DND-41 (cell line): ENCODE results near the gene PMAIP1.

Experiments
- ATAC-seq: fragments of 200-7000 bp; cut with Tn5 transposase; 3 replicates; pipeline ENCODE4 v1.9.1; 2021; ENCODE audit warnings: low read depth; ENCODE audit not compliant: insufficient read depth
- DNase-seq: peaks from one replicate; pipeline ENCODE4 v3.0.0-alpha.2; 2020
- H2AFZ ChIP-seq: 2 replicates; pipeline ENCODE4 v1.6.0; 2012; ENCODE audit warnings: low read depth, low read length
- H3K27ac ChIP-seq: 2 replicates; pipeline ENCODE4 v1.5.1; 2012; ENCODE audit warnings: low read length, inconsistent platforms
- H3K27me3 ChIP-seq: fragments of 200-600 bp; sonication (generic); 2 replicates; pipeline ENCODE4 v1.6.0; 2012; ENCODE audit warnings: low read length, mild to moderate bottlenecking, inconsistent platforms; ENCODE audit not compliant: insufficient read depth, poor library complexity
- H3K36me3 ChIP-seq: 2 replicates; pipeline ENCODE4 v1.5.1; 2012; ENCODE audit warnings: low read length, inconsistent platforms; ENCODE audit not compliant: insufficient read depth
- H3K4me1 ChIP-seq: 2 replicates; pipeline ENCODE4 v1.5.1; 2012; ENCODE audit warnings: mild to moderate bottlenecking, low read length; ENCODE audit not compliant: insufficient read depth
- H3K4me2 ChIP-seq: 2 replicates; pipeline ENCODE4 v1.6.0; 2012; ENCODE audit warnings: mild to moderate bottlenecking, moderate library complexity, low read length, inconsistent platforms; ENCODE audit not compliant: insufficient read depth
- H3K4me3 ChIP-seq, 2 experiments: fragments of 200-600 bp in 1 of 2; shearing (Covaris generic) in 1 of 2; 2 replicates each; pipeline ENCODE4 v1.5.1; 2012 to 2016; ENCODE audit warnings: inconsistent platforms in 2 of 2, low read length in 2 of 2, mild to moderate bottlenecking in 2 of 2, low read depth in 1 of 2, moderate library complexity in 1 of 2
- H3K79me2 ChIP-seq: 2 replicates; pipeline ENCODE4 v1.6.0; 2012; ENCODE audit warnings: low read length, inconsistent platforms; ENCODE audit not compliant: insufficient read depth
- H3K9ac ChIP-seq: 2 replicates; pipeline ENCODE4 v1.6.0; 2012; ENCODE audit warnings: low read depth, mild to moderate bottlenecking, inconsistent platforms, low read length, moderate library complexity
- H3K9me3 ChIP-seq: 2 replicates; pipeline ENCODE4 v1.5.1; 2012; ENCODE audit warnings: low read length, moderate library complexity, mild to moderate bottlenecking, inconsistent platforms; ENCODE audit not compliant: insufficient read depth, severe bottlenecking
- H4K20me1 ChIP-seq: 2 replicates; pipeline ENCODE4 v1.6.0; 2012; ENCODE audit warnings: low read length; ENCODE audit not compliant: insufficient read depth
- CTCF ChIP-seq: IDR thresholded peaks from 2 replicates; pipeline ENCODE4 v1.5.1; 2012; ENCODE audit warnings: borderline replicate concordance, low read length, moderate library complexity, mild to moderate bottlenecking; ENCODE audit not compliant: poor library complexity, severe bottlenecking; ENCODE audit errors: extremely low read depth
- EZH2 ChIP-seq: IDR thresholded peaks from 3 replicates; pipeline ENCODE4 v1.6.1; 2012; ENCODE audit warnings: borderline replicate concordance, low read depth, mild to moderate bottlenecking, moderate library complexity, low read length, inconsistent platforms; ENCODE audit not compliant: severe bottlenecking

PMAIP1 gene

GRCh38 chr18:59918320-59918755, 18.5 kb downstream of the PMAIP1 start:
- Histone ChIP-seq H3K36me3 (no peaks in the 10 kb centered on the region), H3K27ac (no peak overlapping the region), H3K9ac (no peak overlapping the region), H3K4me3 (no peak overlapping the region), H3K27me3 (no peaks in the 10 kb centered on the region), H3K79me2 (no peaks in the 10 kb centered on the region), H4K20me1 (peaks cover 5% of the 10 kb centered on the region; the same call in 1 of the 2 replicates), H2AFZ (no peak overlapping the region), H3K4me1 (peaks cover 31% of the 10 kb centered on the region), H3K4me2 (no peak overlapping the region), H3K9me3 (no peaks in the 10 kb centered on the region)
- DNase-seq (peak; percentile 28), ATAC-seq (no peak)
- TF ChIP-seq CTCF = no peak
- no peak for TF ChIP-seq EZH2

- Histone ChIP-seq H3K79me2 (no peaks in the 10 kb centered on the region), H3K4me1 (peaks cover 38% of the 10 kb centered on the region), H3K36me3 (no peaks in the 10 kb centered on the region), H3K27ac (no peak overlapping the region), H3K4me2 (no peak overlapping the region), H4K20me1 (peaks cover 11% of the 10 kb centered on the region; the same call in 1 of the 2 replicates), H3K27me3 (peaks cover 2% of the 10 kb centered on the region), H3K9me3 (no peaks in the 10 kb centered on the region), H2AFZ (no peak overlapping the region), H3K9ac (no peak overlapping the region), H3K4me3 (no peak overlapping the region)
- ATAC-seq (no peak), DNase-seq (no peak)
- TF ChIP-seq EZH2 (no peak), CTCF (no peak)
Observed at GRCh38 chr18:59918997-59919396, 19.2 kb downstream of the PMAIP1 start.

- Histone ChIP-seq H2AFZ (no peak overlapping the region), H3K4me1 (peaks cover 46% of the 10 kb centered on the region), H3K27me3 (peaks cover 9% of the 10 kb centered on the region), H3K27ac (no peak overlapping the region; the same call in 1 of the 2 replicates), H3K79me2 (no peaks in the 10 kb centered on the region), H3K9ac (no peak overlapping the region), H3K4me3 (no peak overlapping the region), H3K9me3 (no peaks in the 10 kb centered on the region), H4K20me1 (peaks cover 11% of the 10 kb centered on the region; the same call in 1 of the 2 replicates), H3K4me2 (0 out of 2 replicates have a peak overlapping the region, but pooled peaks have one; percentile 5), H3K36me3 (no peaks in the 10 kb centered on the region)
- TF ChIP-seq CTCF = no peak
- DNase-seq = peak; percentile 81
- peak; percentile 79 for ATAC-seq
Observed at GRCh38 chr18:59921384-59921891, 21.6 kb downstream of the PMAIP1 start.
